Dermis microvascular lymphatic vessel endothelial cell (primary cell): ENCODE data around the gene WNT7B. TPM values are rescaled to one million over a fixed set of nuclear protein-coding genes. Genes with fewer than 3 reads are reported as not detected.

ENCODE experiments used
- DNase-seq, 2 donors: peaks; one replicate each; pipeline versions ENCODE4 v3.0.0 to v3.0.0-alpha.2; 2010; ENCODE audit warnings: low read depth in 2 of 2
- total RNA-seq: library from RNA; depleted of rRNA; stranded (reverse); fragments of >200 nt; gene quantifications from 2 replicates; pipeline ENCODE4 v1.2.1, GENCODE V29; 2014

Gene WNT7B
- total RNA-seq, 1 donor from 2014 or later: not detected

- no peak for DNase-seq
These were observed 98.7 kb downstream of the WNT7B start for GRCh38 chr22:45878051-45878781.

GRCh38 chr22:45877651-45878050 lies 99.3 kb downstream of the WNT7B start:
- no peak for DNase-seq

- no peak for DNase-seq
These were observed 100.0 kb downstream of the WNT7B start for GRCh38 chr22:45877036-45877380.

GRCh38 chr22:45876136-45877035 lies 100.6 kb downstream of the WNT7B start:
- no peak for DNase-seq

GRCh38 chr22:45872659-45873263 lies 104.2 kb downstream of the WNT7B start:
- DNase-seq: no peak

GRCh38 chr22:45871721-45872120 lies 105.2 kb downstream of the WNT7B start:
- DNase-seq: no peak

Other genes with a start within 250 kb of the WNT7B start
- gene PPARA, start 173.4 kb upstream of the WNT7B start, total RNA-seq: 6.8 and 7.1 TPM in 2 replicates